HL-60 (cell line): ENCODE measurements around the gene PARPBP.

ENCODE experiments used
- DNase-seq, 2 experiments: peaks; one replicate each; pipeline ENCODE4 v3.0.0-alpha.2; 2010 to 2020; ENCODE audit warnings: low read depth in 1 of 2, low spot score in 1 of 2
- H3K27ac ChIP-seq: fragments of 250-450 bp; sonication (Bioruptor Pico); replicated peaks from 2 replicates; pipeline ENCODE4 v1.5.1; 2020; ENCODE audit warnings: mild to moderate bottlenecking, moderate library complexity
- H3K27me3 ChIP-seq: fragments of 250-450 bp; sonication (Bioruptor Pico); 2 replicates; pipeline ENCODE4 v1.5.1; 2021; ENCODE audit warnings: mild to moderate bottlenecking, moderate library complexity; ENCODE audit not compliant: insufficient read depth, poor library complexity, severe bottlenecking
- H3K4me3 ChIP-seq: replicated peaks from 2 replicates; pipeline ENCODE4 v1.5.1; 2011; ENCODE audit warnings: mild to moderate bottlenecking, control low read depth, low read length; ENCODE audit not compliant: insufficient read depth
- GABPA ChIP-seq: IDR thresholded peaks from 2 replicates; pipeline ENCODE4 v1.6.1; 2012; ENCODE audit warnings: low read depth
- POLR2AphosphoS5 ChIP-seq: IDR thresholded peaks from 2 replicates; pipeline ENCODE4 v1.6.1; 2012; ENCODE audit warnings: low read depth
- SPI1 ChIP-seq: IDR thresholded peaks from 2 replicates; pipeline ENCODE4 v1.6.1; 2012; ENCODE audit warnings: low read depth, mild to moderate bottlenecking, borderline replicate concordance
- TF ChIP-seq, protein P1 (sequence below): IDR thresholded peaks from 2 replicates; pipeline ENCODE4 v1.6.1; 2012; ENCODE audit warnings: low read depth; ENCODE audit not compliant: insufficient replicate concordance
- TF ChIP-seq, protein P2 (sequence below): IDR thresholded peaks from one replicate; pipeline ENCODE4 v1.5.1; 2011; ENCODE audit warnings: low read length, control low read depth, inconsistent platforms; ENCODE audit not compliant: insufficient read depth

The PARPBP gene

DNA sequence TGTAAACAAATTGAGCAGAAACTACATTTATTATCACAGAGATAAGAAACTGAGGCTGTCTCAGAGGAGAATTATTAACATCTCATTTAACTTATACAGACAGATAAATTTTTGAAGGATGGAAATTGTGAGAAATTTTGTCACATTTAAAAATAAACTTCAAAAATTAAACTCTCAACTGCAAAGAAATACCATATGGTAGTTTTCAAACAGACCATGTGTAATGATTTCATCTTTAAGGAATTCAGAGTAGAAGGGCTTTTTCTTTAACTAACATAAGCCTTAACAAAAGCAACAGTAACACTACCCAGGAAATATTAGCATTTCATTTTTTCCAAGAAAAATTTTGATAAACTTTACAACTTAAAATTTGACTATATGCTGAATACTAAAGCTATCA, 26.7 kb upstream of the PARPBP start:
- no peak overlapping the region for H3K4me3 ChIP-seq
- DNase-seq: no peak

DNA sequence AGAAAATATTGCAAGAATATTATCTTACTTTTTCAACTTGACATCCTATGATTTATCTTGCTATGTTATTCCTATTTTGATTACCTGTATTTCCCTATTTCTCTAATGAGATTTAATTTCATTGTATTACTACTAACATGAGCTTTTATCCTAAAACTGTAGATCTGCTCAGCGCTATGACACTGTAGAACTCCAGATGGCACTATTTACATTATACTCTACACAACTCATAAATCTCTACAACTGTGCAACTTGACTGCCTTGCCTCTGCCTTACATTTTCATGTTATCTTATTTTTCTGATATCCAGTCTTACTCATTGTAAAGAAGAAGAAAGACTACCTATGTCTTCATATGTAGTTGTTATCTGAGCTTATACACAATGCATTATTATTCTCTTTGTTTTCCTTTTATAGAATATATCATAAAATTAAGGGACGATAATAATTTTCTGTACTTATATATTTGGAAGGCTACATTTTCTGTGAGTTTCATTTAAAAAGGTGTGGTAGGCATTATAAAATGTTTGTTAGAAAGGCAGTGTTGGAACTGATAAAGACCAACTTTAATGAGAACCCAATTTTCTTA, 24.2 kb upstream of the PARPBP start:
- H3K27ac ChIP-seq: no peak overlapping the region
- no peak for DNase-seq
- no peaks in the 10 kb centered on the region for H3K27me3 ChIP-seq
- no peak overlapping the region for H3K4me3 ChIP-seq
- TF ChIP-seq, protein P1, sequence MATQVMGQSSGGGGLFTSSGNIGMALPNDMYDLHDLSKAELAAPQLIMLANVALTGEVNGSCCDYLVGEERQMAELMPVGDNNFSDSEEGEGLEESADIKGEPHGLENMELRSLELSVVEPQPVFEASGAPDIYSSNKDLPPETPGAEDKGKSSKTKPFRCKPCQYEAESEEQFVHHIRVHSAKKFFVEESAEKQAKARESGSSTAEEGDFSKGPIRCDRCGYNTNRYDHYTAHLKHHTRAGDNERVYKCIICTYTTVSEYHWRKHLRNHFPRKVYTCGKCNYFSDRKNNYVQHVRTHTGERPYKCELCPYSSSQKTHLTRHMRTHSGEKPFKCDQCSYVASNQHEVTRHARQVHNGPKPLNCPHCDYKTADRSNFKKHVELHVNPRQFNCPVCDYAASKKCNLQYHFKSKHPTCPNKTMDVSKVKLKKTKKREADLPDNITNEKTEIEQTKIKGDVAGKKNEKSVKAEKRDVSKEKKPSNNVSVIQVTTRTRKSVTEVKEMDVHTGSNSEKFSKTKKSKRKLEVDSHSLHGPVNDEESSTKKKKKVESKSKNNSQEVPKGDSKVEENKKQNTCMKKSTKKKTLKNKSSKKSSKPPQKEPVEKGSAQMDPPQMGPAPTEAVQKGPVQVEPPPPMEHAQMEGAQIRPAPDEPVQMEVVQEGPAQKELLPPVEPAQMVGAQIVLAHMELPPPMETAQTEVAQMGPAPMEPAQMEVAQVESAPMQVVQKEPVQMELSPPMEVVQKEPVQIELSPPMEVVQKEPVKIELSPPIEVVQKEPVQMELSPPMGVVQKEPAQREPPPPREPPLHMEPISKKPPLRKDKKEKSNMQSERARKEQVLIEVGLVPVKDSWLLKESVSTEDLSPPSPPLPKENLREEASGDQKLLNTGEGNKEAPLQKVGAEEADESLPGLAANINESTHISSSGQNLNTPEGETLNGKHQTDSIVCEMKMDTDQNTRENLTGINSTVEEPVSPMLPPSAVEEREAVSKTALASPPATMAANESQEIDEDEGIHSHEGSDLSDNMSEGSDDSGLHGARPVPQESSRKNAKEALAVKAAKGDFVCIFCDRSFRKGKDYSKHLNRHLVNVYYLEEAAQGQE: no peak
- TF ChIP-seq POLR2AphosphoS5 (no peak), SPI1 (no peak), GABPA (no peak)
- TF ChIP-seq, protein P2, sequence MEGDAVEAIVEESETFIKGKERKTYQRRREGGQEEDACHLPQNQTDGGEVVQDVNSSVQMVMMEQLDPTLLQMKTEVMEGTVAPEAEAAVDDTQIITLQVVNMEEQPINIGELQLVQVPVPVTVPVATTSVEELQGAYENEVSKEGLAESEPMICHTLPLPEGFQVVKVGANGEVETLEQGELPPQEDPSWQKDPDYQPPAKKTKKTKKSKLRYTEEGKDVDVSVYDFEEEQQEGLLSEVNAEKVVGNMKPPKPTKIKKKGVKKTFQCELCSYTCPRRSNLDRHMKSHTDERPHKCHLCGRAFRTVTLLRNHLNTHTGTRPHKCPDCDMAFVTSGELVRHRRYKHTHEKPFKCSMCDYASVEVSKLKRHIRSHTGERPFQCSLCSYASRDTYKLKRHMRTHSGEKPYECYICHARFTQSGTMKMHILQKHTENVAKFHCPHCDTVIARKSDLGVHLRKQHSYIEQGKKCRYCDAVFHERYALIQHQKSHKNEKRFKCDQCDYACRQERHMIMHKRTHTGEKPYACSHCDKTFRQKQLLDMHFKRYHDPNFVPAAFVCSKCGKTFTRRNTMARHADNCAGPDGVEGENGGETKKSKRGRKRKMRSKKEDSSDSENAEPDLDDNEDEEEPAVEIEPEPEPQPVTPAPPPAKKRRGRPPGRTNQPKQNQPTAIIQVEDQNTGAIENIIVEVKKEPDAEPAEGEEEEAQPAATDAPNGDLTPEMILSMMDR: peak; percentile 14

More for the DNA sequence above, 26.7 kb upstream of the PARPBP start:
- no peak for TF ChIP-seq SPI1
- Histone ChIP-seq H3K27me3 (no peaks in the 10 kb centered on the region), H3K27ac (no peak overlapping the region)

DNA sequence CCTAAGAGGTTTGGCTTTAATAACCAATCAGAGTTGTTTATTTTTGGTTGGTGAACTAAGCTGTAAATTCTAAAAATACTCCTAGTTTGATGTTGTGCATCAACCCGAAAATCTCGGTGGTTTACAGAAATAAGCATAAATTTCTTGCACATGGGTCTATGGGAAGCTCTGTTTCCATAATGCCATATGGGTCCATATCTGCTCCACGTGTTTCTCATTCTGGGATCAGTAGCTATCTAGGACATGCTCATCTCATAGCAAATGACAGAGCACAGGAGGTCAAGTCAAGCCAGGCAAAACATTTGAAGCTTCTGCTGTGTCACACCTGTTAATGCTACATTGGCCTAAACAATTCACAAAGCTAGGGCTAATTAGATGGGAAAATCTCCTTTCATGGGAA, 23.1 kb upstream of the PARPBP start:
- Histone ChIP-seq H3K4me3 (no peak overlapping the region), H3K27me3 (no peaks in the 10 kb centered on the region), H3K27ac (no peak overlapping the region)
- DNase-seq: no peak
- TF ChIP-seq SPI1 (no peak), GABPA (no peak)

DNA sequence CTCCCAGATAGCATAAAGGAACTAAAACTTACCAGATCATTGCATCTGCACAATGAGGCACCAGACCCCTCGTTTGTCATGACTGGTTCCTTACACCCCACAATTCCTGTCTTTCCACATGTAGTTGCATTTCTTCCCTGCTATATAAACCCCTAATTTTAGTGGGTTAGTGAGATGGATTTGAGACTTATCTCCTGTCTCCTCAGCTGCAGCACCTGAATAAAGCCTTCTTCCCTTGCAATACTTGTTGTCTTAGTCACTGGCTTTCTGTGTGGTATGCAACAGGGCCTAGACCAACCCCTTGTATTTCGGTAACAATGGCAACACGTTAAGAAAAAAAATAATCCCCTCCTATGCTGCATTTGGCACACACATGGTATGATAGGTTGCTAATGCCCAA, 13.1 kb upstream of the PARPBP start:
- H3K27ac ChIP-seq: no peak overlapping the region
- H3K4me3 ChIP-seq: no peak overlapping the region
- DNase-seq: no peak
- no peak for TF ChIP-seq GABPA
- no peak for TF ChIP-seq POLR2AphosphoS5
- TF ChIP-seq, protein P1: no peak
- TF ChIP-seq SPI1: no peak
- TF ChIP-seq, protein P2: no peak
- no peaks in the 10 kb centered on the region for H3K27me3 ChIP-seq

DNA sequence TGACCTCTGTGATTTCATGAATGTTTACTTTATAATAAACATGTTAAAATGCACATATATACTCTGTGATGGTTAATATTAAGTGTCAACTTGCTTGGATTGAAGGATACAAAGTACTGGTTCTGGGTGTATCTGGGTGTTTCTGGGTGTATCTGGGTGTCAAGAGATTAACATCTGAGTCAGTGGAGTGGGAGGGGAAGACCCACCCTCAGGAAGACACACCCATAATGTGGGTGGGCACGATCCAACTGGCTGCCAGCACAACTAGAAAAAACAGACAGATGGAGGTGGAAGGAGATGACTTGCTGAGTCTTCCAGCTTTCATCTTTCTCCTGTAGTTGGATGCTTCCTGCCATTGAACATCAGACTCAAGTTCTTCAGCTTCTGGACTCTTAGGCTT, 12.0 kb upstream of the PARPBP start:
- no peaks in the 10 kb centered on the region for H3K27me3 ChIP-seq
- DNase-seq: no peak
- no peak for TF ChIP-seq GABPA
- TF ChIP-seq, protein P1: no peak
- TF ChIP-seq SPI1: no peak
- no peak for TF ChIP-seq POLR2AphosphoS5
- TF ChIP-seq, protein P2: no peak
- no peak overlapping the region for H3K4me3 ChIP-seq
- H3K27ac ChIP-seq: no peak overlapping the region
